Measurements from ENCODE around the gene WNK1.

The WNK1 gene

GRCh38 chr12:954741-955140, 202.4 kb downstream of the WNK1 start:
- no peak for DNase-seq (ENCODE audit: low spot score)

GRCh38 chr12:955939-956338, 203.6 kb downstream of the WNK1 start:
- DNase-seq (ENCODE audit: low spot score), result no peak

GRCh38 chr12:958588-959123, 206.3 kb downstream of the WNK1 start:
- DNase-seq (ENCODE audit: low spot score), result no peak
